OCI-LY3 (cell line): ENCODE measurements around the gene HJV.

Experiments used
- H2AFZ ChIP-seq: fragments of 200-600, 300-600 bp; shearing (Covaris generic); 2 replicates; pipeline ENCODE4 v1.6.0; 2014; ENCODE audit warnings: antibody characterized with exemption, low read depth, low read length
- H3K27ac ChIP-seq: fragments of 200-600, 300-600 bp; sonication (generic); 2 replicates; pipeline ENCODE4 v1.5.1; 2014; ENCODE audit warnings: mild to moderate bottlenecking, low read length, moderate library complexity, mixed read lengths
- H3K27me3 ChIP-seq: fragments of 200-600, 300-600 bp; sonication (generic); 2 replicates; pipeline ENCODE4 v1.6.1; 2014; ENCODE audit warnings: low read depth, low read length, mixed read lengths
- H3K36me3 ChIP-seq: fragments of 200-600, 300-600 bp; sonication (generic); replicated peaks from 2 replicates; pipeline ENCODE3; 2014; ENCODE audit warnings: low read depth, low read length, mixed read lengths
- H3K4me1 ChIP-seq: fragments of 300-600, 200-600 bp; sonication (generic); 2 replicates; pipeline ENCODE4 v1.6.1; 2014; ENCODE audit warnings: low read length, mixed read lengths
- H3K4me2 ChIP-seq: fragments of 200-600, 300-600 bp; sonication (generic); 2 replicates; pipeline ENCODE4 v1.6.1; 2014; ENCODE audit warnings: low read length, mixed read lengths
- H3K4me3 ChIP-seq: fragments of 300-600, 200-600 bp; sonication (generic); 2 replicates; pipeline ENCODE4 v1.5.1; 2014; ENCODE audit warnings: antibody characterized with exemption, mild to moderate bottlenecking, low read length, moderate library complexity
- H3K79me2 ChIP-seq: fragments of 300-600, 200-600 bp; shearing (Covaris generic); 2 replicates; pipeline ENCODE4 v1.6.1; 2014; ENCODE audit warnings: mild to moderate bottlenecking, low read length, mixed read lengths
- H3K9ac ChIP-seq: fragments of 300-600, 200-600 bp; shearing (Covaris generic); 2 replicates; pipeline ENCODE4 v1.6.0; 2014; ENCODE audit warnings: mild to moderate bottlenecking, low read length, moderate library complexity
- H3K9me3 ChIP-seq: fragments of 200-600, 300-600 bp; shearing (Covaris generic); 2 replicates; pipeline ENCODE4 v1.6.1; 2014; ENCODE audit warnings: low read length, mixed read lengths; ENCODE audit not compliant: insufficient read depth
- H4K20me1 ChIP-seq: fragments of 200-600, 300-600 bp; sonication (generic); 2 replicates; pipeline ENCODE4 v1.6.1; 2016; ENCODE audit warnings: low read length, mixed read lengths; ENCODE audit not compliant: insufficient read depth
- EZH2phosphoT487 ChIP-seq: fragments of 200-600 bp; shearing (Covaris generic); IDR thresholded peaks from 2 replicates; pipeline ENCODE4 v1.6.1; 2018; ENCODE audit warnings: antibody characterized with exemption, mixed run types, low read depth
- TF ChIP-seq, protein P1 (sequence below): fragments of 200-600, 300-600 bp; sonication (generic); IDR thresholded peaks from 2 replicates; pipeline ENCODE4 v1.5.1; 2014; ENCODE audit warnings: antibody characterized with exemption, low read length, low read depth

HJV gene

DNA sequence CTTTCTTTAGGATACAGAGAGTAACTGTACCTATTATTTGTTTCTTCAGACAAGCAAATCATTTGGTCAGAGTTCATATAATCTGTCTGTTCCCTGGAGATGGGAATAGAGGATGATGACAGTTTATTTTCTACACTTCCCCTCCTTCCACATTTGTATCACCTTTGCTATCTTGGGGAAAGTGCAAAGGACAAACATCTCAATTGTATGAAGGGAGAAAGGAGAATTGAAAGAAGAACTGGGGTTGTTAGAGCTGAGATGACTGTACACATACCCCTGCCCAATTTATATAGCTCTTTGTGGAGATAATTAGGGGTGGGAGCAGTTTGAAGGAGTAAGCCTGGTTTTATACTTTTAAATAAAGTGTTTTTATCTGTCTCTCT, 43.1 kb downstream of the HJV start:
- Histone ChIP-seq H3K27me3 (no peaks in the 10 kb centered on the region), H4K20me1 (no peaks in the 10 kb centered on the region), H3K4me2 (peak overlapping the region; percentile 85), H3K36me3 (no peaks in the 10 kb centered on the region), H3K27ac (peak overlapping the region; percentile 92), H2AFZ (no peak overlapping the region), H3K9ac (peak overlapping the region; percentile 73), H3K4me3 (peak overlapping the region; percentile 59), H3K79me2 (no peaks in the 10 kb centered on the region), H3K4me1 (peaks cover 48% of the 10 kb centered on the region), H3K9me3 (no peaks in the 10 kb centered on the region)
- no peak for TF ChIP-seq EZH2phosphoT487
- TF ChIP-seq, protein P1, sequence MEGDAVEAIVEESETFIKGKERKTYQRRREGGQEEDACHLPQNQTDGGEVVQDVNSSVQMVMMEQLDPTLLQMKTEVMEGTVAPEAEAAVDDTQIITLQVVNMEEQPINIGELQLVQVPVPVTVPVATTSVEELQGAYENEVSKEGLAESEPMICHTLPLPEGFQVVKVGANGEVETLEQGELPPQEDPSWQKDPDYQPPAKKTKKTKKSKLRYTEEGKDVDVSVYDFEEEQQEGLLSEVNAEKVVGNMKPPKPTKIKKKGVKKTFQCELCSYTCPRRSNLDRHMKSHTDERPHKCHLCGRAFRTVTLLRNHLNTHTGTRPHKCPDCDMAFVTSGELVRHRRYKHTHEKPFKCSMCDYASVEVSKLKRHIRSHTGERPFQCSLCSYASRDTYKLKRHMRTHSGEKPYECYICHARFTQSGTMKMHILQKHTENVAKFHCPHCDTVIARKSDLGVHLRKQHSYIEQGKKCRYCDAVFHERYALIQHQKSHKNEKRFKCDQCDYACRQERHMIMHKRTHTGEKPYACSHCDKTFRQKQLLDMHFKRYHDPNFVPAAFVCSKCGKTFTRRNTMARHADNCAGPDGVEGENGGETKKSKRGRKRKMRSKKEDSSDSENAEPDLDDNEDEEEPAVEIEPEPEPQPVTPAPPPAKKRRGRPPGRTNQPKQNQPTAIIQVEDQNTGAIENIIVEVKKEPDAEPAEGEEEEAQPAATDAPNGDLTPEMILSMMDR: no peak

DNA sequence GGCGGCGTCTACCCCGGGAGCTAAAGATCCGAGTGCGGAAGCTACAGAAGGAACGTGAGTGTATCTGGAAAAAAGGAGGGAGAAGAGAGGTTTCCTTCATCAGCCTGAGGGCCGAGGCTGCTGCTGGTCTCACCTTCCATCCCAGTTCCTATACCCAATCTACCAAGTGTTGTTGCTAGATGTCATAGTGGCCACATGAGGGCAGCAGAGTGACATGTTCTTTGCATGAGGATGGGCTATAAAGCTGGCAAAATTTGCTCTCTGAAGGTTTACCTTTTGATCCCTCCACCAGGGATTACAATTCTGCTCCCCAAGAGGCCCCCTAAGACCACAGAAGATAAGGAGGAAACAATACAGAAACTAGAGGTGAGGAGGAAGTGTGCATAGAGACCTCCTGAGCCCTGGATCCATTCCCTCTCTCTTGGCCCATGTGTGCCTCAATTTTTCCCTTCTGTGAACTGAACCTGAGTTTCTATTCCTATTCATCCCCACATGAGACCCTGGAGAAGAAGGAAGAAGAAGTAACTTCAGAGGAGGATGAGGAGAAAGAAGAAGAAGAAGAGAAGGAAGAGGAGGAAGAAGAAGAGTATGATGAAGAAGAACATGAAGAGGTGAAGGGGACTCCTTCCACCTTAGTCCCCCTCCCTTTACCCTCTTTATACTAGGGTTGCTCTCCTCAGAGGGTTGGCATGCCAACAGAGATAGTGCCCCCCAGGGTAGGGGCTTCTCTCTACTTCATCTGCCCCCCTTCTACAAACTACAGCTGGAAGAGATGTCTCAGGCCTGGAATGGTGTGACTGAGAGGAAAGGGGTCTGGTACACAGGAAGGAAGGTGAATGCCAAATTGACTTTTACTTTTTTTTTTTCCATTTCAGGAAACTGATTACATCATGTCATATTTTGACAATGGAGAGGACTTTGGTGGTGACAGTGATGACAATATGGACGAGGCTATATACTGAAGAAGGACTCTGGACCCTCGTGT, 43.8 kb downstream of the HJV start:
- 0 out of 2 replicates have a peak overlapping the region, but pooled peaks have one; percentile 5 for H2AFZ ChIP-seq
- H3K9ac ChIP-seq: peak overlapping the region; percentile 73
- peaks cover 41% of the 10 kb centered on the region for H3K4me1 ChIP-seq
- no peak for TF ChIP-seq EZH2phosphoT487
- TF ChIP-seq, protein P1: peak; percentile 96
- H3K9me3 ChIP-seq: no peaks in the 10 kb centered on the region
- no peaks in the 10 kb centered on the region for H3K27me3 ChIP-seq
- no peaks in the 10 kb centered on the region for H4K20me1 ChIP-seq
- H3K27ac ChIP-seq: peak overlapping the region; percentile 92
- no peaks in the 10 kb centered on the region for H3K36me3 ChIP-seq
- H3K4me3 ChIP-seq: peak overlapping the region; percentile 59
- no peaks in the 10 kb centered on the region for H3K79me2 ChIP-seq
- peak overlapping the region; percentile 85 for H3K4me2 ChIP-seq

GRCh38 chr1:145977016-145977415, 44.5 kb downstream of the HJV start:
- H3K4me2 ChIP-seq: peak overlapping the region; percentile 48
- H3K9ac ChIP-seq: peak overlapping the region; percentile 73; the same call in 1 of the 2 replicates
- no peaks in the 10 kb centered on the region for H3K27me3 ChIP-seq
- peaks cover 39% of the 10 kb centered on the region for H3K4me1 ChIP-seq
- H3K4me3 ChIP-seq: no peak overlapping the region
- H3K36me3 ChIP-seq: no peaks in the 10 kb centered on the region
- H3K79me2 ChIP-seq: no peaks in the 10 kb centered on the region
- no peak for TF ChIP-seq EZH2phosphoT487
- TF ChIP-seq, protein P1: no peak
- H3K27ac ChIP-seq: peak overlapping the region; percentile 8; the same call in 1 of the 2 replicates
- no peaks in the 10 kb centered on the region for H3K9me3 ChIP-seq
- H4K20me1 ChIP-seq: no peaks in the 10 kb centered on the region
- H2AFZ ChIP-seq: no peak overlapping the region

GRCh38 chr1:145975216-145975615, 46.3 kb downstream of the HJV start:
- Histone ChIP-seq H3K79me2 (no peaks in the 10 kb centered on the region), H4K20me1 (no peaks in the 10 kb centered on the region), H3K4me2 (no peak overlapping the region), H3K36me3 (no peaks in the 10 kb centered on the region), H3K9me3 (no peaks in the 10 kb centered on the region), H3K4me1 (peaks cover 32% of the 10 kb centered on the region), H3K4me3 (no peak overlapping the region), H2AFZ (no peak overlapping the region), H3K27me3 (no peaks in the 10 kb centered on the region), H3K27ac (no peak overlapping the region), H3K9ac (no peak overlapping the region)
- TF ChIP-seq EZH2phosphoT487: no peak
- TF ChIP-seq, protein P1: no peak
